Upper lobe of right lung (tissue), 1 donor: Measurements from ENCODE around the gene LRRC38. TPM values are rescaled to one million over a fixed set of nuclear protein-coding genes. Genes with fewer than 3 reads are reported as not detected.

Experiments used
- ATAC-seq: fragments of 200-7000 bp; cut with Tn5 transposase; one replicate; pipeline ENCODE4 v1.9.1; 2020; ENCODE audit warnings: mild to moderate bottlenecking, moderate library complexity
- DNase-seq: peaks from one replicate; pipeline ENCODE4 v3.0.0-alpha.2; 2020
- H3K27ac ChIP-seq: fragments of 200-600 bp; one replicate; pipeline ENCODE4 v1.8.0; 2022
- H3K27me3 ChIP-seq: fragments of 200-600 bp; one replicate; pipeline ENCODE4 v1.8.0; 2022; ENCODE audit warnings: mild to moderate bottlenecking
- H3K36me3 ChIP-seq: fragments of 200-600 bp; one replicate; pipeline ENCODE4 v1.8.0; 2022
- H3K4me1 ChIP-seq: fragments of 200-600 bp; one replicate; pipeline ENCODE4 v1.8.0; 2022
- H3K4me3 ChIP-seq: fragments of 200-600 bp; one replicate; pipeline ENCODE4 v1.8.0; 2022; ENCODE audit warnings: mild to moderate bottlenecking
- H3K9me3 ChIP-seq: fragments of 200-600 bp; one replicate; pipeline ENCODE4 v1.8.0; 2022
- CTCF ChIP-seq: fragments of 200-600 bp; IDR thresholded peaks from one replicate; pipeline ENCODE4 v1.8.0; 2022; ENCODE audit warnings: antibody characterized with exemption
- intact Hi-C: fragments of 100-400 bp; cut with DNase I; formaldehyde crosslinking; loops from one replicate; pipeline ENCODE4 v1.11.0; 2022
- total RNA-seq: library from RNA; stranded (reverse); fragmentation: NEBNext Ultra II Directional; extraction: Animal tissue kit (Norgen Biotek cat#: 25700); gene quantifications from one replicate; pipeline ENCODE4 v1.2.1, GENCODE V29; 2021
- donor health status: DM: no; HTN: yes; CAD: no; lungs with severe emphysema.

Gene LRRC38
- total RNA-seq, 1 donor from 2014 or later, result 0.17 TPM

- intact Hi-C loops, result no loop called here
- no peak for TF ChIP-seq CTCF
- no peaks in the 10 kb centered on the region for H3K27me3 ChIP-seq
- H3K27ac ChIP-seq, result no peak overlapping the region
- no peaks in the 10 kb centered on the region for H3K36me3 ChIP-seq
- H3K4me3 ChIP-seq, result no peak overlapping the region
- H3K4me1 ChIP-seq, result no peaks in the 10 kb centered on the region
- H3K9me3 ChIP-seq, result no peaks in the 10 kb centered on the region
- DNase-seq (peak; percentile 56), ATAC-seq (no peak)
These were observed 27.8 kb upstream of the LRRC38 start for GRCh38 chr1:13541435-13542215.

- TF ChIP-seq CTCF, result no peak
- Histone ChIP-seq H3K27me3 (no peaks in the 10 kb centered on the region), H3K27ac (no peak overlapping the region), H3K36me3 (no peaks in the 10 kb centered on the region), H3K4me3 (no peak overlapping the region), H3K9me3 (no peaks in the 10 kb centered on the region), H3K4me1 (no peaks in the 10 kb centered on the region)
- peak; percentile 32 for DNase-seq
- intact Hi-C loops, result no loop called here
- ATAC-seq, result no peak
These were observed 27.1 kb upstream of the LRRC38 start for GRCh38 chr1:13540866-13541265.

GRCh38 chr1:13539683-13540082 lies 25.9 kb upstream of the LRRC38 start:
- H3K9me3 ChIP-seq, result no peaks in the 10 kb centered on the region
- no peaks in the 10 kb centered on the region for H3K36me3 ChIP-seq
- no peaks in the 10 kb centered on the region for H3K27me3 ChIP-seq
- no peak for ATAC-seq
- no peak overlapping the region for H3K27ac ChIP-seq
- no peak for TF ChIP-seq CTCF
- DNase-seq, result peak; percentile 13
- no peak overlapping the region for H3K4me3 ChIP-seq
- intact Hi-C loops, result no loop called here
- H3K4me1 ChIP-seq, result no peaks in the 10 kb centered on the region

GRCh38 chr1:13538832-13539231 lies 25.0 kb upstream of the LRRC38 start:
- H3K27me3 ChIP-seq, result no peaks in the 10 kb centered on the region
- no peak overlapping the region for H3K27ac ChIP-seq
- intact Hi-C loops, result no loop called here
- no peaks in the 10 kb centered on the region for H3K9me3 ChIP-seq
- no peaks in the 10 kb centered on the region for H3K4me1 ChIP-seq
- TF ChIP-seq CTCF, result no peak
- H3K36me3 ChIP-seq, result no peaks in the 10 kb centered on the region
- no peak overlapping the region for H3K4me3 ChIP-seq
- DNase-seq (peak; percentile 7), ATAC-seq (no peak)

- no peaks in the 10 kb centered on the region for H3K27me3 ChIP-seq
- intact Hi-C loops, result no loop called here
- DNase-seq (no peak), ATAC-seq (no peak)
- TF ChIP-seq CTCF, result no peak
- H3K36me3 ChIP-seq, result no peaks in the 10 kb centered on the region
- no peak overlapping the region for H3K27ac ChIP-seq
- no peaks in the 10 kb centered on the region for H3K4me1 ChIP-seq
- H3K9me3 ChIP-seq, result no peaks in the 10 kb centered on the region
- H3K4me3 ChIP-seq, result no peak overlapping the region
These were observed 22.8 kb upstream of the LRRC38 start for GRCh38 chr1:13536571-13536970.
